GM18907 (cell line): ENCODE results near the gene RBM45.
"Not testable (repeated sequence)": the region's sequence is repeated elsewhere in the genome, so short reads cannot be mapped to it uniquely, and the experiment has no call there.

Experiments
- ATAC-seq: cut with Tn5 transposase; IDR thresholded peaks from one replicate; pipeline ENCODE4 v1.9.1; 2021; ENCODE audit warnings: mild to moderate bottlenecking, moderate library complexity; ENCODE audit not compliant: unreplicated experiment

Gene RBM45

DNA sequence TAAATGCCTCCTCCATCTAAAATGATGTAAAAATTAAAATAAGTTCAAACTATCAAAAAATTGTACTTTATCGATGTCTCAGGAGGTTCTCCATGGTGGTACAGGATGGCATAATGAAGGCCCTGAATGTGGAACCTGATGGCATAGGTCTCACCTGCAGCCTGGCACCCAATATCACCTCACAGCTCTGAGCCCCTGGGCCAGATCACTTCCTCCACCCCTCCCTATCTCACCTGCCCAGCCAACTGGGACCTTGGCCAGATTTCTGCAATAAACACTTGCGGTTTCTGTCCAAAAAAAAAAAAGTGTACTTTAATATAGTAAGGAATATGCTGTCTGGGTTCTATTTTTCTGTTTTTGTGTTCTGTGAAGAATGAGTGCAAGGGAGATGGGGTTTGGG lies 6.7 kb upstream of the RBM45 start:
- no peak for ATAC-seq

DNA sequence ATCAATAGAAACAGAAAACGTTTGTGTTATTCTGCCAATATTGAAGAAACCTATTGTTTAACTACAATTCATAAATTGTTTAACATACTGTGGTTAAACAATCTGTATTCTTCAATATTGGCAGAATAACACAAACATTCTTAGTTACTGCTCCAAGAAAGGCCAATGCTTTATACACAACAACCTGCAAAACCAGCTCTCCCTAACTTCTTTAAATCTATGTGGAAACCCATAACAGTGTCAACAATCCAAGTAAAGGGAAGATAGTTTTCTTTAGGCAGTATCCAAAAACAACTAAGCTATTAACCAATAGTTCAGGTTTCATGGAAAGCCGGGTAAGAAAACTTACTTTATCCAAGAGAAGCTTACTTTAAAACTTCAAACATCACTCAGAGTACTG lies 6.2 kb upstream of the RBM45 start:
- no peak for ATAC-seq

DNA sequence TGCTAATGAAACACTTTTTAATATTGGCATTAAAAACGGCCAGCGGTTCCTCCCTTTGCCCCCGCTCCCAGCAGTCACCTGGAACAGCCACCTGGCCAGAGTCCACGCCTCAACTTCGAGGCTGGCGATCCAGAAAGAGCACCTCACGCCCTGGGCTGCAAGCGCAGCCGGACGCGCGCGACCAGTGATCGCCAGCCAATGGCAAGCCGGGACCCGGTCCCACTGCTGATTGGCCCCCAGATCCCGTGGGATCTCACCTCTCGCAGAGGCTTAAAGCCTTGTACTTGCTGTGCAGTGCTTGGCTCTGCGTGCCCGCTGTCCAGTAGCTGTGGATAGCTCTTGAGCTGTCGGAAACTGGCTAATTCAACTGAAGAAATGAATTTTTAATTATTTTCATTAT lies 4.1 kb upstream of the RBM45 start:
- ATAC-seq, result no peak

DNA sequence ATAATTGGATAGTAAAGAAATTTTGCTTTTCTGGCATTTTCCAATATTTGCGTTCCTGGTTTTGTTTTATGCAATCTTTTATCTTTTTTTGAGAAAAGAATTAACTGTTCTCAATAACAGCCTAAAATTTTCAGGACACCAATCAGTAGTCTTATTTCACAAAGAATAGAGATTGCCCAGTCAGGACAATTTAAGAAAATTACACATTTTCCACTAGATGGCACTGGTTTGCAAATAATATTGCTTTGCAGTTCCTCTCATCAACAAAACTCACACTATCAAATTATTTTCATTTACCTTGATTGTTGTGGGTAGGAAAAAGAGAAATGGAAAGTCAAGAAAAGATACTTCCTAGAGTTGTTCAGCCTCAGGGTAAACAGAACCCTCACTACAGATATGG lies 2.4 kb upstream of the RBM45 start:
- no peak for ATAC-seq

- no peak for ATAC-seq
Measured at GRCh38 chr2:178110681-178111080, 1.6 kb upstream of the RBM45 start.

DNA sequence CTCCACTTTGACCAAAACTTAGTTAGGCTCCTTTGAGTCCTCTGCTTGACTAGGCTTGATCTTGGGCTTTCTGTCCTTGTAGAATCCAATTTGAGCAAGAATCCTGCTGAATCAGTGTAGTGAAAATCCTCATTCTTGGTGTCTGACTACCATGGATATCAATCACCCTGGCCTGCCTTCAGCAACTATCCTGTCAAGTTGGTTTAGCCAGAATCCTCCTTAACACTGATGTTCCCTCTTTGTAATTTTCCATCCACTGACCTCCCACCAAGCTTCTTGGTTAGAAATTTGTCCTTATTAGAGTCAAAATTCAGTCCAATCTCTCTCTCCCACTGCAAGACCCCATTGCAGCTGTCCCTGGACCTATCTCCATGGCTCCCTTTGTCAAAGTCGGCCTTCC lies 494 bp upstream of the RBM45 start:
- peak; percentile 3 for ATAC-seq

DNA sequence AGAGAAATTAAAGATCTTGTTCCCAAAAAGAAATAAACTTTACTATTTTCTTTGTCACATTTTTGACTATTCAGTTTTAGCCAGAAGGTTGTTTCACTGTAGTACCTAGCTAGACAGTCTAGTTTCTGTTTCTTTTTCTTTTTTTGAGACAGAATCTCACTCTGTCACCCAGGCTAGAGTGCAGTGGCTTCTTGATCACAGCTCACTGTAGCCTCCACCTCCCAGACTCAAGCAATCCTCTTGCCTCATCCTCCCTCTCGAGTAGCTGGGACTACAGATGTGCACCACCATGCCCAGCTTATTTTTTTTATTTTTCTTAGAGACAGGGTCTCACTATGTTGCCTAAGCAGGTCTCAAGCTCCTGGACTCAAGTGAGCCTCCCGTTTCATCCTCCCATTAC lies 2.2 kb downstream of the RBM45 start:
- peak; percentile 36 for ATAC-seq

- no peak for ATAC-seq
Measured at GRCh38 chr2:178115271-178115670, 3.0 kb downstream of the RBM45 start.

- no peak for ATAC-seq
Measured at GRCh38 chr2:178117725-178118124, 5.5 kb downstream of the RBM45 start.

DNA sequence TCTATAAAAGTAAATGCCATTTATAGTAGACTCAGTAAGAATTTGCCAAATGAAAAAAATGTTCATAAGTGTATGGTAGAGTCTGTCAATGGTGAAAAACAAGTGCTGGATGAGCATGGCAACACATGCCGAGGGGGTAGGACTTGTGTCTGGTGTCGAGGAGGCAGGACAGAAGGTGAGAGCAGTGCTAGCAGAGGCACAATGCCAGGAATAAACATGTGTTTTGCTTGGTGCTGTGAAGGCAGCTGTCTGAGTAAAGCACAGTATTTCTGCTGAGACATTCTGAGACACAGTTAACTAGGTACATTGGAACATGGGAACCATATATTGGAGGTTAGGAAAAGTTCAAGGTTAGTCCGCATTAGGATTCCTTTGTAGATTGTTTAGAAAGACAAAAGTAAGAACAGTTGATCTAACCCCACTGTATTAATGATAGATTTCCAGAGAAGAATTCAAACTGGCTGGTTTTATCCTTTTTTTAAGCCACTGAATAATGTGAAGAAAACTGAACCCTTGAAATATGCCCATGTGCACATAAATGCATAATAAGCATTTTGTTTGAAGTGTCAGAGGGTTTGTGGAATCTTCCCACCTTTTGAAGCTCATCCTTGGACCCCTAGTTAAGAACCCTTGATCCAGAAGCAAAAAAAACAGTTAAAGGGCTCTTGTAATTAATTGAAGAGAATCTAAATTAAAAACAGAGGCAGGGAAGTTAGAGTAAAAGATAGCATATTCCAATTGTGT lies 7.1 kb downstream of the RBM45 start:
- no peak for ATAC-seq

DNA sequence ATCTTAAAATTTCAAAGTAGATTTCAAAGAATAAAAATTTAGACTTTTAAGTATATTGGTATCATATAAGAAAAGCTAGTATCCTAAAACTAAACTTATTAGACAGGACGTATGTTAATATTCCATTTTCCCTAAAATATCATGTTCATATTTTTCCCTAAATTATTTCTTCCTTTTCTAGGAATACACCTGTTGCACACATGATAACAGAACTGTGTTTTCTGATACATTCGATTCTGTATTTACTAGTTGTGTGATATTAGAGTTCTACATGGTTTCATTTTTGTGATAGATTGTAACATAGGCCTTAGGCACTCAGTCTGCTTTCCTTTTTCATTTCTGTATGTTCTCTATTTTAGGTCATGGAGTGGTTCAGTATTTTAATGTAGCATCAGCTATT lies 10.9 kb downstream of the RBM45 start:
- ATAC-seq, result no peak

GRCh38 chr2:178125125-178125524 lies 12.9 kb downstream of the RBM45 start:
- no peak for ATAC-seq

DNA sequence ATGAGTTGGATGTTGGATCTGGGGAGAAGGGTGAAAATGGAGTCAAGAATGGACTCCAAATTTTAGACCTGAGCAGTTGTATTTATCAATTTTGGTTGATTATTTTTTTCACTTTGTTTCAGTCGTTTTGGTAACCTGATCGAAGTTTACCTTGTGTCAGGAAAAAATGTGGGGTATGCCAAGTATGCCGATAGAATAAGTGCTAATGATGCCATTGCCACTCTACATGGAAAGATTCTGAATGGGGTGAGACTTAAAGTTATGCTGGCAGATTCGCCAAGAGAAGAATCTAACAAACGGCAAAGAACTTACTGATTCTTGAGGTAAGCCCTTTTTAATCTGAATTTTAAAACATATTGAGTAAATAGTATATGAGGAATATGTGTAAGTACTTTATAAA lies 13.6 kb downstream of the RBM45 start:
- no peak for ATAC-seq

DNA sequence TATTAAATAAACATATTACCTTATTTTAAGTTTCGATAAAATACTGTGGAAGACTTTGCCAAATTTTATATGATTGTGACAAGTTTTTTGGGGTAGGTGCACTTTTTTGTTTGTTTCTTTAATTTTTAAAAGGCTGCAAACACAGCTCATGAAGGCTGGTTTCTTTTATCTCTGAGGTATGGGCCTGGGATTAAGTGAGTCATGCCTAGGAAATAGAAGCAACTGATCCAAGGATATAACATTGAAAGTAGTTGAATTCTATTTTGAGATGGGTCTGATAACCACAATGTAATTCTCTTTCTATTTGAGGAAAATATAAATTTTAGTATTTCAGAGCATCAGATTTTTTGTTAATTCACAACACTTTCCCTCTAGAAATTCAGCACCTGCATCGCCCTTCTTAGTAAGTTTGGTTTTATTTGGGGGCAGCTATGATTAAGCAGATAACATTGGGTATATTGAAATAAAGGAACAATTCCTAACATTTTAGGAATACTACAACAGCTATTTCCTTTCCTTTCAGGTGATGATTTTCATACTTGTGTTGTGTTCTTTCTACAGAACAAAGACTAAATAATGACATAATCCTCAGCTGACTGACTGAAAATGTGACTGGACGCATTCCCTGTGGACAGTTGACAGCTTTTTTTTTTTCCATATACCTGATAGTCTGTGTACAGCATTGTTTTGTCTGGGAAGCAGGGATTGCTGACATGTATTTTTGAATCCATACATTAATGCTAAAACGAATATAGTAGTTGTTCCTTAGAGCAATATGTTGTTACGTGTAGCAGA lies 16.8 kb downstream of the RBM45 start:
- ATAC-seq, result no peak

DNA sequence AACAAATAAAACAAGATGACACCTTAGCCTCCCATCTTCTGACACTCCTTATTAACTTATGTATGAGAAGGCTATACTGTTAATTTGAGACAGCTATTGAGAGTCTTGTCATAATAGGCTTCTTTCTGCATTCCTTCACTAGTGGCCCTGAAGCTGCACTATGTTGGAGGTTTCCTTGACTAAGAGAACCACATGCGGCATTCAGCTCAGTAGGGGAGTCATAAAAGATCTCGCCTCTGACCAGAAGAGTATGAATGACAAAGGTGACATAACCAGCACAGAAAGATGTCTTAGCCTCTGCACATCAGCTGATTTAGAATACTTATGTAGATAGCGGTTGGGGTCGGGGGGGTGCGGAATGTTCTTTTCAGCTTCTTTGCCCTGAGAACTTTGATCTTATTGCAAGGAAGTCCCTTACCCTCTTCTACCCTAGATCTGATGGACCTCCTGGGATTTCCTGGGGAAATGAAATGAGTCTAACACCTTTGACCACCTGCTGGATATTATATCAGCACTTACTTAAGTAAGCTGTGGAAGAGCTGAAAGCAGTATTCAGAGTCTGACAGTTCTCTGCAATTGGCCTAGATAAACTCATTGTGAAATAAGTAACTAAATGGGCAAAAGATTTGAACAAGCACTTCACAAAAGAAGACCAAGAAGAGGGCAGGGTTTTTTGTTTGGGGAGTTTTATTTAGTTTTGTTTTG lies 24.2 kb downstream of the RBM45 start:
- ATAC-seq, result no peak

DNA sequence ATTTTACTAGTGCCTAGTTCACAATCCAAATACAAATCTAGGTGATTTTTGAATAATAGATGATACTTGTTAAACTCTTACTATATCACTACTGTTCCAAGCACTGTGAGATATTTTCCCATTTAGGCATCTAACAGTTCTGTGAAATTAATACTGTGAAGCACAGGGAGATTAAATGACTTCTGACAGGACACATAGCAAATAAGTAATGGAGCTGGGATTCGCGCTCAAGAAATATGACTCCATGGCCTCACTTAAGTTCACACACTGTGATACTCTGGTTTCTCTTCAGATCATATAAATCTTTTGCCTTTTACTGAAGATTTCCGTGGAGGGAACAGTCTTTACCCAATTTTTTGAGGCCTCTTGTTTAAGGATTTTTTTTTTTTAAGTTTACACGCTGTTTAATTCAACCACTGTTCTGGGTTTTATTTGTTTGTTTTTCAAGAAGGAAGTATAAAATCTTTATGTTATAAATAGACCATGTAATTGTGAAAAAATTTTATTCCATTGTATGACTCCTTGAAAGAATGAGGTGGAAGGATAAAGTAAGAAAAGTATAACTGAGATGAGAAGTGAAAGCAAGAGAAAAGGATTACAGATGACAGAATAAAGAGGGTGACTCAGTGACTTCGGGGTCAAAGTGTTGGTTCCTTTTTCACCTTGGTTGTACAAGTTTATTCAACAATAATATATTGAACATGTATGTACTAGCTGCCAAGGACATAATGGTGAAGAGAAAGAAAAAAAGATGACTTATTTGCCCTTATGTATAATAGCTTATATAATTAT lies 30.2 kb downstream of the RBM45 start:
- no peak for ATAC-seq

DNA sequence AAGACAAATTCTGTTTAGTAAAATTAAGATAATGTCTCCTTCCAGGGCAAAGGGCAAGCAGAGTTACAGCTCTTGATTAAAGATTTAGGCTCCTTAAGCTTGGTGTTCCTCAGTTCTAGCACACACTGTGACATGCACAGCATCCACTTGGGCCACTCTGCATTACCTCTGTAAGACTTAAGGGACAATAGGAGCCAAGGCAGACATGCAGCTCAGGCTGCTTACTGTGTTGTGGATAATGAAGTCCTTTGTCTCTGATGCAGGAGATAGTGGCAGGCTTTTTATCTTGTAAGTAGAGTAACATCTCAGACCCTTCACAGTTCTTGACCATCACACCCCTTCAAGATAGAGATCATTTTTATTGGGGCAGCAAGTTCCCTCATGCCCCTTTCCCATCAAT lies 31.2 kb downstream of the RBM45 start:
- ATAC-seq, result no peak

GRCh38 chr2:178152033-178152432 lies 39.8 kb downstream of the RBM45 start:
- ATAC-seq, result no peak

GRCh38 chr2:178152542-178152941 lies 40.3 kb downstream of the RBM45 start:
- no peak for ATAC-seq

- no peak for ATAC-seq
Measured at GRCh38 chr2:178152977-178153376, 40.7 kb downstream of the RBM45 start.

DNA sequence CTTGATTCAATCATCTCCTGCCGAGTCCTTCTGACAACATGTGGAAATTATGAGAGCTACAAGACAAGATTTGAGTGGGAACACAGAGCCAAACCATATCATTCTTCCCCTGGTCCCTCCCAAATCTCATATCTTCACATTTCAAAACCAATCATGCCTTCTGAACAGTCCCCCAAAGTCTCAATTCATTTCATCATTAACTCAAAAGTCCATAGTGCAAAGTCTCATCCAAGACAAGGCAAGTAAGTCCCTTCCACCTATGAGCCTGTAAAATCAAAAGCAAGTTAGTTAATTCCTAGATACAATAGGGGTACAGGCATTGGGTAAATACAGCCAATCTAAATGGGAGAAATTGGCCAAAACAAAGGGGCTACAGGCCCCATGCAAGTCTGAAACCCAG lies 41.6 kb downstream of the RBM45 start:
- not testable (repeated sequence) for ATAC-seq
